NCI-H526 treated with DMSO at 0.1 percent for 48 hours (cell line): ENCODE results near the gene OMD.
"Not testable (repeated sequence)": the region's sequence is repeated elsewhere in the genome, so short reads cannot be mapped to it uniquely, and the experiment has no call there.

Source experiments
- DNase-seq: peaks from one replicate; lab custom pipeline; 2025; lab: John Stamatoyannopoulos, UW

Gene OMD

GRCh38 chr9:92411157-92411556, 13.1 kb downstream of the OMD start:
- not testable (repeated sequence) for DNase-seq

- no peak for DNase-seq
Measured at GRCh38 chr9:92408747-92409478, 15.4 kb downstream of the OMD start.

GRCh38 chr9:92407818-92408217, 16.5 kb downstream of the OMD start:
- no peak for DNase-seq

- no peak for DNase-seq
Measured at GRCh38 chr9:92406477-92406876, 17.8 kb downstream of the OMD start.

- peak; percentile 7 for DNase-seq
Measured at GRCh38 chr9:92405818-92406217, 18.5 kb downstream of the OMD start.

- no peak for DNase-seq
Measured at GRCh38 chr9:92404042-92404836, 20.0 kb downstream of the OMD start, which contains the start of gene OGN. OGN (minus strand) TSS chr9:92404578; CDS start chr9:92403407, 1,171 bp downstream.

- DNase-seq, result no peak
Measured at GRCh38 chr9:92402826-92403745, 21.2 kb downstream of the OMD start.

- no peak for DNase-seq
Measured at GRCh38 chr9:92402360-92402759, 21.9 kb downstream of the OMD start.

- no peak for DNase-seq
Measured at GRCh38 chr9:92397853-92398252, 26.4 kb downstream of the OMD start.

- no peak for DNase-seq
Measured at GRCh38 chr9:92395617-92396016, 28.7 kb downstream of the OMD start.

GRCh38 chr9:92393686-92394085, 30.6 kb downstream of the OMD start:
- no peak for DNase-seq

- no peak for DNase-seq
Measured at GRCh38 chr9:92392690-92393089, 31.6 kb downstream of the OMD start.

GRCh38 chr9:92385953-92386352, 38.3 kb downstream of the OMD start:
- DNase-seq, result no peak

- no peak for DNase-seq
Measured at GRCh38 chr9:92385477-92385876, 38.8 kb downstream of the OMD start.

- DNase-seq, result no peak
Measured at GRCh38 chr9:92385001-92385400, 39.3 kb downstream of the OMD start.

- no peak for DNase-seq
Measured at GRCh38 chr9:92384375-92384774, 39.9 kb downstream of the OMD start.

- no peak for DNase-seq
Measured at GRCh38 chr9:92381775-92382174, 42.5 kb downstream of the OMD start.

- no peak for DNase-seq
Measured at GRCh38 chr9:92380603-92381002, 43.7 kb downstream of the OMD start.

- no peak for DNase-seq
Measured at GRCh38 chr9:92378865-92379560, 45.3 kb downstream of the OMD start.

- DNase-seq, result no peak
Measured at GRCh38 chr9:92377876-92378275, 46.4 kb downstream of the OMD start.

- DNase-seq, result no peak
Measured at GRCh38 chr9:92373167-92373566, 51.1 kb downstream of the OMD start.

- DNase-seq, result no peak
Measured at GRCh38 chr9:92369075-92369474, 55.2 kb downstream of the OMD start.
